Choroid plexus epithelial cell (primary cell): Measurements from ENCODE around the gene YPEL4.

Experiments used
- DNase-seq: peaks from one replicate; pipeline ENCODE4 v3.0.0-alpha.2; 2010; ENCODE audit warnings: low read depth
- H3K4me3 ChIP-seq: 2 replicates; pipeline ENCODE4 v1.5.1; 2011; ENCODE audit warnings: low read depth, mild to moderate bottlenecking, control low read depth, low read length, moderate library complexity
- TF ChIP-seq, protein P1 (sequence below): conservative IDR thresholded peaks from 2 replicates; pipeline ENCODE4 v1.5.1; 2011; ENCODE audit warnings: low read depth, mild to moderate bottlenecking, control low read depth, inconsistent platforms, low read length, moderate library complexity

YPEL4 gene

GRCh38 chr11:57674251-57674650 lies 24.5 kb upstream of the YPEL4 start:
- TF ChIP-seq, protein P1, sequence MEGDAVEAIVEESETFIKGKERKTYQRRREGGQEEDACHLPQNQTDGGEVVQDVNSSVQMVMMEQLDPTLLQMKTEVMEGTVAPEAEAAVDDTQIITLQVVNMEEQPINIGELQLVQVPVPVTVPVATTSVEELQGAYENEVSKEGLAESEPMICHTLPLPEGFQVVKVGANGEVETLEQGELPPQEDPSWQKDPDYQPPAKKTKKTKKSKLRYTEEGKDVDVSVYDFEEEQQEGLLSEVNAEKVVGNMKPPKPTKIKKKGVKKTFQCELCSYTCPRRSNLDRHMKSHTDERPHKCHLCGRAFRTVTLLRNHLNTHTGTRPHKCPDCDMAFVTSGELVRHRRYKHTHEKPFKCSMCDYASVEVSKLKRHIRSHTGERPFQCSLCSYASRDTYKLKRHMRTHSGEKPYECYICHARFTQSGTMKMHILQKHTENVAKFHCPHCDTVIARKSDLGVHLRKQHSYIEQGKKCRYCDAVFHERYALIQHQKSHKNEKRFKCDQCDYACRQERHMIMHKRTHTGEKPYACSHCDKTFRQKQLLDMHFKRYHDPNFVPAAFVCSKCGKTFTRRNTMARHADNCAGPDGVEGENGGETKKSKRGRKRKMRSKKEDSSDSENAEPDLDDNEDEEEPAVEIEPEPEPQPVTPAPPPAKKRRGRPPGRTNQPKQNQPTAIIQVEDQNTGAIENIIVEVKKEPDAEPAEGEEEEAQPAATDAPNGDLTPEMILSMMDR, result no peak
- H3K4me3 ChIP-seq, result no peak overlapping the region
- no peak for DNase-seq

- H3K4me3 ChIP-seq, result peak overlapping the region; percentile 98
- no peak for DNase-seq
- TF ChIP-seq, protein P1, result no peak
Observed at GRCh38 chr11:57668434-57668782, 18.7 kb upstream of the YPEL4 start.

DNA sequence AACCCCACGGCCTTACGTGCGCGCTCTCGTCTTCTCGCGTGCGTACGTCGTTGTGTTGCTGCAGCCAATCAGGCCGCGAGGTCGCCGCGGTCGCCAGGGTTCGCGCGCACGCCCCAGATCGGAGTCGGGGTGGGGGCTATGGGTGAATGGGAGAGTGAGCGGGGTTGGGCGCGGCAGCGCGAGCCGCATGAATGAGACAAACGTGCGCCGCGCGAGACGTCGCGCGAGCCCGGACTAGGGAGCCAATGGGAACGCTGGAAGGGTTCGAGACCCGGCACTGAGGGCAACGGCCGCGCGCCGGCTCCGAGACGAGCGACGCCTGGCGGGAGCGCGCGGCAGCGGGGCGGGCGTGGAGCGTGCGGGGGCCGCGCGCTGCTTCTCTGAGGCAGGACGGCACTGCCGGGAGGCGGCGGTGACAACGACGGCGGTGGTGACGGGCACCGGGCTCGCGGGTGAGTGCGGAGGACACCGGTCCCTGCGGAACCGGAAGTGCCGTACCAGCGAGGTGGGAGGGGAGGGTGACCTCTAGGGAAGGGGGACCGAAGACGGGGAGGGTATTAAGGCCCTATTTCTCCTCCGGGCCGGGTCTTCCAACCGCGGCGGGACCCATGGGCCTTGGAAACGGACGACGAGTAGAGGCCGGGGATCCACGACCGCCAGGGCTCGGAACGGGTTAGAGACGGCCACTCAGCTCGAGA lies 18.2 kb upstream of the YPEL4 start, which contains the start of gene ZDHHC5:
Gene ZDHHC5 (plus strand): TSS at position 379 of the 698 bp plus-strand sequence. CDS start 4,977 bp downstream, outside the sequence.
- peak; percentile 100 for DNase-seq
- TF ChIP-seq, protein P1, result peak; percentile 15
- H3K4me3 ChIP-seq, result peak within 1 kb of the TSS; percentile 98

- peak overlapping the region; percentile 98 for H3K4me3 ChIP-seq
- TF ChIP-seq, protein P1, result no peak
- peak; percentile 100 for DNase-seq
Observed at GRCh38 chr11:57667117-57667735, 17.5 kb upstream of the YPEL4 start.

- TF ChIP-seq, protein P1, result no peak
- H3K4me3 ChIP-seq, result no peak overlapping the region
- no peak for DNase-seq
Observed at GRCh38 chr11:57663975-57664374, 14.3 kb upstream of the YPEL4 start.

DNA sequence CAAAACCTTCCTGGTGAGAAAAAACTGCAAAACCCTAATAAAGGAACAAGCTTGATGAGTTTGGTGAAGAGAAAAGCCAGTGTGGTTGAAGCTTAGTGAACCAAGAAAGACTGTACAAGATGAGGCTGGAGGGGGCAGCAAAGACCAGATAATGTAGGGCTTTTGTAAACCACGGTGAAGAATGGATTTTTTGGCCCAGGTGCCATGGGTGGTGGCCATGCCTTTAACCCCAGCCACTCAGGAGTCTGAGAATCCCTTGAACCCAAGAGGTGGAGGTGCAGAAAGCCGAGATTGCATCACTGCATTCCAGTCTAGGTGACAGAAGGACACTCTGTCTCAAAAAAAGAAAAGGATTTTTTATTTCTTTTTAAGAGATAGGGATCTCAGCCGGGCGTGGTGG lies 13.2 kb upstream of the YPEL4 start:
- no peak for DNase-seq
- H3K4me3 ChIP-seq, result no peak overlapping the region
- TF ChIP-seq, protein P1, result peak; percentile 19

- DNase-seq, result no peak
- TF ChIP-seq, protein P1, result no peak
- no peak overlapping the region for H3K4me3 ChIP-seq
Observed at GRCh38 chr11:57659669-57660068, 10.0 kb upstream of the YPEL4 start.
